AG10803 (cell line): ENCODE measurements around the gene CYP3A4.

ENCODE experiments used
- DNase-seq: peaks from one replicate; pipeline ENCODE4 v3.0.0; 2010; ENCODE audit warnings: low read depth
- H3K4me3 ChIP-seq: 2 replicates; pipeline ENCODE4 v1.5.1; 2011; ENCODE audit warnings: mild to moderate bottlenecking, low read length, control low read depth
- CTCF ChIP-seq: conservative IDR thresholded peaks from 2 replicates; pipeline ENCODE4 v1.5.1; 2011; ENCODE audit warnings: mild to moderate bottlenecking, low read length, control low read depth, inconsistent platforms

Gene CYP3A4

DNA sequence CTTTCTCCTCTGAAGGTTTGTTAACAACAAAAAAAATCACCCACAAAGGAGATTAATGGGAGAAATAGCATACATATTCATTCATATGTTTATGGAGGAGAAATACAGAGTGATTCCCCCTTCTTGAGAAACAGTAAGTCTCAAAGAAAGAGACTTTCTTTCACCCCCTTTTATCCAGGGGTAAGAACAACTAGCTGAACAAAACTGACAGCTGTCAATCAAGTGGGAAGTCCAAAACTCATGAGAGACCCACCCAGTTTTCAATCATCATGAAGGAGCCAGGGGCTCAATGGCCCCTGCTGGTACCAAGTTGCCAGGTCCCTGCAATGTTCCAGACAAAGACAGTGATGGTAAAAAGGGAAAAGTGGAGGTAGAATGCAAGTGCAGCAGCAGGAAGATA, 41.9 kb upstream of the CYP3A4 start:
- no peak for DNase-seq
- no peak for TF ChIP-seq CTCF
- H3K4me3 ChIP-seq = no peak overlapping the region

GRCh38 chr7:99825452-99825851, 41.5 kb upstream of the CYP3A4 start:
- no peak for DNase-seq
- H3K4me3 ChIP-seq = no peak overlapping the region
- TF ChIP-seq CTCF = no peak

- no peak overlapping the region for H3K4me3 ChIP-seq
- no peak for TF ChIP-seq CTCF
- DNase-seq = no peak
Observed at GRCh38 chr7:99824091-99824490, 40.1 kb upstream of the CYP3A4 start.

- no peak overlapping the region for H3K4me3 ChIP-seq
- DNase-seq = no peak
- TF ChIP-seq CTCF = no peak
Observed at GRCh38 chr7:99822731-99823718, 39.0 kb upstream of the CYP3A4 start.

GRCh38 chr7:99820408-99821027, 36.5 kb upstream of the CYP3A4 start:
- TF ChIP-seq CTCF = no peak
- H3K4me3 ChIP-seq = no peak overlapping the region
- no peak for DNase-seq

- TF ChIP-seq CTCF = no peak
- no peak for DNase-seq
- H3K4me3 ChIP-seq = no peak overlapping the region
Observed at GRCh38 chr7:99808766-99809165, 24.8 kb upstream of the CYP3A4 start.
